SK-N-SH (cell line): ENCODE data around the gene TTC9. TPM values are rescaled to one million over a fixed set of nuclear protein-coding genes. Genes with fewer than 3 reads are reported as not detected.

Source experiments
- CTCF ChIA-PET: fragments of 300-600, 350-600 bp; formaldehyde crosslinking; extraction: SDS; loops from one replicate; lab custom pipeline; 2021; lab: Yijun Ruan, JAX
- POLR2A ChIA-PET: fragments of 350-600 bp; sonication (Branson Sonifier 250); formaldehyde crosslinking; extraction: SDS; loops from one replicate; lab custom pipeline; 2020; ENCODE audit warnings: antibody characterized with exemption, inconsistent platforms; lab: Yijun Ruan, JAX
- DNase-seq: peaks from one replicate; pipeline ENCODE4 v3.0.0; 2012
- H2AFZ ChIP-seq: fragments of 200-600 bp; sonication (generic); 2 replicates; pipeline ENCODE4 v1.8.1; 2016; ENCODE audit warnings: antibody characterized with exemption, mild to moderate bottlenecking, low read depth
- H3F3A ChIP-seq: fragments of 200-600 bp; sonication (generic); replicated peaks from 2 replicates; pipeline ENCODE3; 2016; ENCODE audit warnings: antibody characterized with exemption, mild to moderate bottlenecking; ENCODE audit not compliant: insufficient read depth
- H3K27ac ChIP-seq, 2 experiments: fragments of 200-500 bp in 1 of 2; fragments of 200-600 bp in 1 of 2; sonication (Bioruptor generic) in 1 of 2; sonication (generic), shearing (Covaris generic) in 1 of 2; 2 replicates each; pipeline versions ENCODE4 v1.5.1 to v1.6.1; 2014 to 2016; ENCODE audit warnings: low read depth in 2 of 2, inconsistent platforms in 1 of 2, low read length in 1 of 2, mild to moderate bottlenecking in 1 of 2, mixed read lengths in 1 of 2
- H3K27me3 ChIP-seq: fragments of 200-600 bp; sonication (generic), shearing (Covaris generic); 2 replicates; pipeline ENCODE4 v1.6.1; 2016; ENCODE audit warnings: mixed run types; ENCODE audit not compliant: insufficient read depth
- H3K36me3 ChIP-seq, 2 experiments: fragments of 200-500 bp in 1 of 2; fragments of 200-600 bp in 1 of 2; sonication (Bioruptor generic) in 1 of 2; sonication (generic) in 1 of 2; replicated peaks in 1 of 2; 2 replicates each; pipeline versions ENCODE3 to v1.5.1; 2014 to 2016; ENCODE audit warnings: low read length in 1 of 2, mild to moderate bottlenecking in 1 of 2; ENCODE audit not compliant: insufficient read depth in 2 of 2, control insufficient read depth in 1 of 2
- H3K4me1 ChIP-seq, 2 experiments: fragments of 200-500 bp in 1 of 2; fragments of 200-600 bp in 1 of 2; sonication (Bioruptor generic) in 1 of 2; sonication (generic), shearing (Covaris generic) in 1 of 2; 2 replicates each; pipeline versions ENCODE4 v1.5.1 to v1.6.1; 2014 to 2016; ENCODE audit warnings: low read depth in 1 of 2, low read length in 1 of 2, mixed run types in 1 of 2; ENCODE audit not compliant: insufficient read depth in 2 of 2, control insufficient read depth in 1 of 2
- H3K4me2 ChIP-seq: fragments of 200-600 bp; sonication (generic), shearing (Covaris generic); 2 replicates; pipeline ENCODE4 v1.6.1; 2017; ENCODE audit warnings: mixed run types
- H3K4me3 ChIP-seq, 2 experiments: fragments of 200-500 bp in 1 of 2; fragments of 200-600 bp in 1 of 2; sonication (Bioruptor generic) in 1 of 2; sonication (generic), shearing (Covaris generic) in 1 of 2; 2 replicates each; pipeline versions ENCODE4 v1.5.1 to v1.8.1; 2014 to 2016; ENCODE audit warnings: low read depth in 2 of 2, inconsistent platforms in 1 of 2, low read length in 1 of 2, mild to moderate bottlenecking in 1 of 2, mixed read lengths in 1 of 2, moderate library complexity in 1 of 2
- H3K79me2 ChIP-seq: fragments of 200-600 bp; sonication (generic); 2 replicates; pipeline ENCODE4 v1.8.1; 2017; ENCODE audit warnings: mild to moderate bottlenecking; ENCODE audit not compliant: insufficient read depth
- H3K9ac ChIP-seq: fragments of 200-600 bp; sonication (generic); 2 replicates; pipeline ENCODE4 v1.6.1; 2017; ENCODE audit warnings: mixed run types
- H3K9me2 ChIP-seq: fragments of 200-600 bp; sonication (generic); 2 replicates; pipeline ENCODE4 v1.6.1; 2017; ENCODE audit warnings: mixed run types
- H3K9me3 ChIP-seq: fragments of 200-600 bp; sonication (generic); 2 replicates; pipeline ENCODE4 v1.6.1; 2017; ENCODE audit warnings: mixed run types, mild to moderate bottlenecking, moderate library complexity
- H4K20me1 ChIP-seq: fragments of 200-600 bp; sonication (generic); 2 replicates; pipeline ENCODE4 v1.6.1; 2017; ENCODE audit warnings: mild to moderate bottlenecking, mixed run types; ENCODE audit not compliant: insufficient read depth
- CHD2 ChIP-seq: fragments of 150-350 bp; IDR thresholded peaks from 2 replicates; pipeline ENCODE4 v1.6.1; 2018; ENCODE audit warnings: low read length; ENCODE audit not compliant: partially characterized antibody
- CTCF ChIP-seq: fragments of 200-600 bp; sonication (generic); IDR thresholded peaks from 2 replicates; pipeline ENCODE4 v1.6.1; 2017; ENCODE audit warnings: antibody characterized with exemption, mild to moderate bottlenecking, moderate library complexity
- EZH2phosphoT487 ChIP-seq: fragments of 200-600 bp; sonication (generic); IDR thresholded peaks from 2 replicates; pipeline ENCODE4 v1.6.1; 2017; ENCODE audit warnings: low read depth, mixed run types, mild to moderate bottlenecking, antibody characterized with exemption, moderate library complexity, borderline replicate concordance
- FOSL2 ChIP-seq: IDR thresholded peaks from 2 replicates; pipeline ENCODE4 v1.4.0; 2012; ENCODE audit warnings: low read depth, mild to moderate bottlenecking, moderate library complexity, borderline replicate concordance
- FOXJ3 ChIP-seq: sonication (generic); formaldehyde crosslinking; IDR thresholded peaks from 2 replicates; pipeline ENCODE4 v1.5.1; 2020; ENCODE audit warnings: mild to moderate bottlenecking, missing genetic modification reagents
- GABPA ChIP-seq: IDR thresholded peaks from 2 replicates; pipeline ENCODE4 v1.4.0; 2012; ENCODE audit warnings: low read depth, mild to moderate bottlenecking
- GATA2 ChIP-seq: sonication (generic); formaldehyde crosslinking; IDR thresholded peaks from 2 replicates; pipeline ENCODE4 v1.5.0; 2020; ENCODE audit warnings: mild to moderate bottlenecking, missing genetic modification reagents
- JUND ChIP-seq: IDR thresholded peaks from 2 replicates; pipeline ENCODE4 v1.4.0; 2012
- MXI1 ChIP-seq: IDR thresholded peaks from 2 replicates; pipeline ENCODE4 v1.6.1; 2012; ENCODE audit warnings: mild to moderate bottlenecking, low read depth, low read length, improper control_type of control experiment
- NFIC ChIP-seq: IDR thresholded peaks from 2 replicates; pipeline ENCODE4 v1.4.0; 2012; ENCODE audit warnings: borderline replicate concordance
- PBX3 ChIP-seq: IDR thresholded peaks from 2 replicates; pipeline ENCODE4; 2012
- RAD21 ChIP-seq: IDR thresholded peaks from 2 replicates; pipeline ENCODE4 v1.6.1; 2012; ENCODE audit warnings: mild to moderate bottlenecking, low read length
- RFX5 ChIP-seq: IDR thresholded peaks from 2 replicates; pipeline ENCODE4 v1.6.1; 2012; ENCODE audit warnings: mild to moderate bottlenecking, improper control_type of control experiment, low read length
- RXRA ChIP-seq: IDR thresholded peaks from 2 replicates; pipeline ENCODE4 v1.4.0; 2012; ENCODE audit warnings: low read depth, mild to moderate bottlenecking, borderline replicate concordance
- TAF1 ChIP-seq: IDR thresholded peaks from 2 replicates; pipeline ENCODE4 v1.6.1; 2012; ENCODE audit warnings: low read depth, mild to moderate bottlenecking, low read length, moderate library complexity, borderline replicate concordance
- TEAD4 ChIP-seq: IDR thresholded peaks from 2 replicates; pipeline ENCODE4 v1.4.0; 2012; ENCODE audit warnings: mild to moderate bottlenecking, borderline replicate concordance; ENCODE audit not compliant: insufficient read depth
- USF2 ChIP-seq: fragments of 150-350 bp; IDR thresholded peaks from 2 replicates; pipeline ENCODE4 v1.6.1; 2017; ENCODE audit warnings: antibody characterized with exemption, low read length, low read depth, borderline replicate concordance
- ZBTB33 ChIP-seq: IDR thresholded peaks from 2 replicates; pipeline ENCODE4 v1.4.0; 2012; ENCODE audit warnings: low read depth, borderline replicate concordance
- WGBS: methylation state at CpG from one replicate; pipeline ENCODE4 v1.1.6; 2017; ENCODE audit warnings: low lambda C conversion rate; 5-methylcytosine and 5-hydroxymethylcytosine counted together
- polyA plus RNA-seq, 3 experiments: library from polyadenylated mRNA; depleted of rRNA; stranded (reverse); fragments of >200 nt; gene quantifications; 2 replicates each; pipeline ENCODE4 v1.2.3, GENCODE V29; 2012

TTC9 gene
- polyA plus RNA-seq, 1 of the 3 experiments (the other 2 are of a cell fraction), result 0.33 TPM

GRCh38 chr14:70631948-70632347, 9.8 kb upstream of the TTC9 start:
- no peak for DNase-seq
- 50% methylated on average over 3 of the region's 3 CpGs for WGBS
- Histone ChIP-seq H4K20me1 (no peaks in the 10 kb centered on the region), H3K9me2 (no peaks in the 10 kb centered on the region), H3K4me2 (no peak overlapping the region), H3K79me2 (no peaks in the 10 kb centered on the region), H2AFZ (no peak overlapping the region), H3K36me3 (no peaks in the 10 kb centered on the region), H3K27me3 (no peaks in the 10 kb centered on the region; the same call in 1 of the 2 replicates), H3F3A (no peaks in the 10 kb centered on the region), H3K4me1 (no peaks in the 10 kb centered on the region), H3K9ac (no peak overlapping the region), H3K4me3 (no peak overlapping the region), H3K9me3 (peaks cover 8% of the 10 kb centered on the region; the same call in 1 of the 2 replicates), H3K27ac (no peak overlapping the region)
- TF ChIP-seq CTCF (no peak), RAD21 (no peak), GATA2 (CRISPR knock-in tag) (no peak), GABPA (no peak), FOXJ3 (CRISPR knock-in tag) (no peak), EZH2phosphoT487 (no peak), USF2 (no peak)
- CTCF ChIA-PET, result no interaction called here
- POLR2A ChIA-PET, result no interaction called here

GRCh38 chr14:70635971-70636595, 5.6 kb upstream of the TTC9 start:
- H3F3A ChIP-seq, result no peaks in the 10 kb centered on the region
- no peak overlapping the region for H3K9ac ChIP-seq
- DNase-seq, result no peak
- H3K27me3 ChIP-seq, result peaks cover 14% of the 10 kb centered on the region; the same call in 1 of the 2 replicates
- H3K9me3 ChIP-seq, result no peaks in the 10 kb centered on the region
- H4K20me1 ChIP-seq, result no peaks in the 10 kb centered on the region
- WGBS, result 81% methylated on average over 6 of the region's 6 CpGs
- H3K4me3 ChIP-seq, result no peak overlapping the region
- no peaks in the 10 kb centered on the region for H3K79me2 ChIP-seq
- peaks cover 0 to 4% of the 10 kb centered on the region in 2 experiments; a peak in 1 of 4 replicates for H3K4me1 ChIP-seq
- H3K9me2 ChIP-seq, result no peaks in the 10 kb centered on the region
- H3K4me2 ChIP-seq, result no peak overlapping the region
- CTCF ChIA-PET, result interaction anchor here (1.7 kb wide), 1 partner anchor 13 kb away, joined by 6 read pairs; no protein-coding TSS in a partner anchor
- H3K36me3 ChIP-seq, result no peaks in the 10 kb centered on the region
- no peak overlapping the region for H2AFZ ChIP-seq
- no peak overlapping the region for H3K27ac ChIP-seq
- POLR2A ChIA-PET, result interaction anchor here (0.7 kb wide), 1 partner anchor 13 kb away, joined by 4 read pairs; no protein-coding TSS in a partner anchor
- TF ChIP-seq FOSL2, result no peak
- no peak for TF ChIP-seq GABPA
- TF ChIP-seq CHD2, result no peak
- TF ChIP-seq MXI1, result no peak
- no peak for TF ChIP-seq PBX3
- TF ChIP-seq TAF1, result no peak
- no peak for TF ChIP-seq FOXJ3 (CRISPR knock-in tag)
- no peak for TF ChIP-seq NFIC
- no peak for TF ChIP-seq TEAD4
- no peak for TF ChIP-seq JUND
- TF ChIP-seq EZH2phosphoT487, result no peak
- TF ChIP-seq ZBTB33, result no peak
- TF ChIP-seq CTCF, result no peak
- TF ChIP-seq RFX5, result no peak
- TF ChIP-seq RXRA, result no peak
- no peak for TF ChIP-seq GATA2 (CRISPR knock-in tag)
